ENCODE measurements around the gene TRIM56. TPM values are rescaled to one million over a fixed set of nuclear protein-coding genes. Genes with fewer than 3 reads are reported as not detected.

Gene TRIM56
- total and polyA plus RNA-seq, 2 of the 13 experiments (the other 11 are each of a cell fraction or from before 2014, with no cell fraction given) = 3.2 to 7.1 TPM

- TF ChIP-seq ZNF232 (CRISPR knock-in tag; IDR thresholded peaks at IDR 0.05; ENCODE audit: borderline replicate concordance) = no peak
- TF ChIP-seq ZNF619 (CRISPR knock-in tag; IDR thresholded peaks at IDR 0.05) = 0 out of 2 replicates have a peak, but pooled peaks have one; percentile 65
- TF ChIP-seq RXRA (CRISPR knock-in tag; IDR thresholded peaks at IDR 0.05) = peak; percentile 48; the same call in 1 of the 2 replicates
- peak; percentile 52; the same call in 1 of the 2 replicates for TF ChIP-seq ZNF687 (CRISPR knock-in tag; IDR thresholded peaks at IDR 0.05)
- TF ChIP-seq ARID5B (CRISPR knock-in tag; IDR thresholded peaks at IDR 0.05) = peak; percentile 70
- peak; percentile 71; the same call in 1 of the 2 replicates for TF ChIP-seq MTERF4 (CRISPR knock-in tag; IDR thresholded peaks at IDR 0.05)
- TF ChIP-seq ZNF253 (CRISPR knock-in tag; IDR thresholded peaks at IDR 0.05; ENCODE audit: borderline replicate concordance) = no peak
- no peak for TF ChIP-seq ZNF543 (CRISPR knock-in tag; IDR thresholded peaks at IDR 0.05)
- TF ChIP-seq ZFAT (CRISPR knock-in tag; conservative IDR thresholded peaks at IDR 0.05) = no peak
- TF ChIP-seq MYC (CRISPR knock-in tag; IDR thresholded peaks at IDR 0.05; ENCODE audit: borderline replicate concordance) = peak; percentile 42; the same call in 1 of the 2 replicates
- TF ChIP-seq ZNF75D (CRISPR knock-in tag; IDR thresholded peaks at IDR 0.05; ENCODE audit: borderline replicate concordance) = no peak
- no peak for TF ChIP-seq HBP1 (CRISPR knock-in tag; IDR thresholded peaks at IDR 0.05; ENCODE audit: low read depth)
- no peak; the same call in 1 of the 2 replicates for TF ChIP-seq ZSCAN12 (CRISPR knock-in tag; IDR thresholded peaks at IDR 0.05)
- no peak for TF ChIP-seq GPN1 (CRISPR knock-in tag; IDR thresholded peaks at IDR 0.05; ENCODE audit: borderline replicate concordance)
- no peak; the same call in 1 of the 2 replicates for TF ChIP-seq ZNF264 (CRISPR knock-in tag; IDR thresholded peaks at IDR 0.05)
- peak; percentile 58; the same call in 1 of the 2 replicates for TF ChIP-seq POLR2AphosphoS5 (IDR thresholded peaks at IDR 0.05; ENCODE audit: low read depth, low read length)
- no peak for TF ChIP-seq ARID2 (CRISPR knock-in tag; IDR thresholded peaks at IDR 0.05; ENCODE audit: borderline replicate concordance)
Measured at GRCh38 chr7:101138213-101138870, 53.1 kb downstream of the TRIM56 start (continued).
